Right lobe of liver (tissue), 6 donors: Measurements from ENCODE around the gene SLC24A3. TPM values are rescaled to one million over a fixed set of nuclear protein-coding genes. Genes with fewer than 3 reads are reported as not detected.

Source experiments
- ATAC-seq, 4 donors: fragments of 200-7000 bp; cut with Tn5 transposase; one replicate each; pipeline ENCODE4 v1.9.1; 2020; ENCODE audit warnings: mild to moderate bottlenecking in 4 of 4, moderate library complexity in 4 of 4
- DNase-seq, 3 donors: peaks; one replicate each; pipeline ENCODE4 v3.0.0-alpha.2; 2020
- H3K27ac ChIP-seq, 3 donors: fragments of 200-600 bp; one replicate each; pipeline ENCODE4 v1.8.0; 2022
- H3K27me3 ChIP-seq, 2 donors: fragments of 200-600 bp; one replicate each; pipeline ENCODE4 v1.8.0; 2022
- H3K36me3 ChIP-seq, 4 donors: fragments of 200-600 bp; sonication (generic) in 1 of 4; one replicate each; pipeline versions ENCODE4 v1.5.1 to v1.8.0; 2017 to 2022; ENCODE audit warnings: control low read depth in 1 of 4
- H3K4me1 ChIP-seq, 4 donors: fragments of 200-600 bp; sonication (generic) in 1 of 4; one replicate each; pipeline versions ENCODE4 v1.5.1 to v1.8.0; 2017 to 2022; ENCODE audit warnings: control low read depth in 1 of 4
- H3K4me3 ChIP-seq, 3 donors: fragments of 200-600 bp; one replicate each; pipeline ENCODE4 v1.8.0; 2022
- H3K9me3 ChIP-seq, 4 donors: fragments of 200-600 bp; sonication (generic) in 1 of 4; one replicate each; pipeline versions ENCODE4 v1.5.1 to v1.8.0; 2017 to 2022; ENCODE audit warnings: control low read depth in 1 of 4
- CTCF ChIP-seq, 4 donors: fragments of 200-600 bp in 3 of 4; fragments of 450-650 bp in 1 of 4; IDR thresholded peaks; one replicate each; pipeline versions ENCODE4 v1.5.1 to v1.8.0; 2016 to 2022; ENCODE audit warnings: antibody characterized with exemption in 4 of 4, mild to moderate bottlenecking in 2 of 4
- POLR2A ChIP-seq: fragments of 450-650 bp; IDR thresholded peaks from one replicate; pipeline ENCODE4 v1.6.1; 2017; ENCODE audit warnings: antibody characterized with exemption, mild to moderate bottlenecking
- WGBS: methylation state at CpG from one replicate; pipeline ENCODE4 v1.1.6; 2018; ENCODE audit warnings: low coverage, low lambda C conversion rate; ENCODE audit not compliant: insufficient coverage; ENCODE audit errors: missing lambda C conversion rate; 5-methylcytosine and 5-hydroxymethylcytosine counted together
- intact Hi-C, 2 donors: fragments of 100-400 bp; cut with DNase I; formaldehyde crosslinking; loops; one replicate each; pipeline versions ENCODE4 v1.11.2 to v1.14.1; 2022
- total RNA-seq, 6 experiments: library from RNA; depleted of rRNA in 2 of 6; stranded (reverse); fragments of >200 nt in 2 of 6; fragmentation: NEBNext Ultra II Directional in 3 of 6; extraction: Animal tissue kit (Norgen Biotek cat#: 25700) in 3 of 6; gene quantifications; one replicate each; pipeline versions ENCODE4 v1.1.0 to v1.2.4, GENCODE V29; 2016 to 2023
- donor health status: DM: no; HTN: yes; CAD: no.
- donor health status: DM: no; HTN: no; CAD: no.
- donor health status: DM: no; HTN: no; CAD: no.
- donor health status: DM: no; HTN: yes; CAD: no.
- donor health status: DM: no; HTN: yes; CAD: no.

SLC24A3 gene
- total RNA-seq, 6 experiments from 2014 or later = 0.06 to 0.49 (median 0.27) TPM

GRCh38 chr20:19254956-19255355, 42.5 kb downstream of the SLC24A3 start:
- H3K9me3 ChIP-seq = no peaks in the 10 kb centered on the region
- no peaks in the 10 kb centered on the region for H3K27me3 ChIP-seq
- whole genome bisulfite sequencing = 66% methylated on average over 4 of the region's 4 CpGs
- intact Hi-C loops = no loop called here
- H3K36me3 ChIP-seq = no peaks in the 10 kb centered on the region
- no peak overlapping the region for H3K27ac ChIP-seq
- DNase-seq = no peak
- peaks cover 0 to 11% (median 0%) of the 10 kb centered on the region in 4 donors for H3K4me1 ChIP-seq
- no peak for TF ChIP-seq CTCF (IDR thresholded peaks at IDR 0.05)
- TF ChIP-seq POLR2A = no peak
- no peak for ATAC-seq
- no peak overlapping the region for H3K4me3 ChIP-seq

GRCh38 chr20:19256085-19256484, 43.6 kb downstream of the SLC24A3 start:
- no peaks in the 10 kb centered on the region for H3K36me3 ChIP-seq
- H3K27ac ChIP-seq = no peak overlapping the region
- H3K4me1 ChIP-seq = peaks cover 0 to 11% (median 0%) of the 10 kb centered on the region in 4 donors
- ATAC-seq (no peak), DNase-seq (no peak)
- 57% methylated on average over 2 of the region's 2 CpGs for WGBS
- H3K4me3 ChIP-seq = no peak overlapping the region
- TF ChIP-seq POLR2A (no peak), CTCF (IDR thresholded peaks at IDR 0.05) (no peak)
- H3K9me3 ChIP-seq = no peaks in the 10 kb centered on the region
- H3K27me3 ChIP-seq = no peaks in the 10 kb centered on the region
- intact Hi-C loops = no loop called here

GRCh38 chr20:19256906-19257595, 44.6 kb downstream of the SLC24A3 start:
- intact Hi-C loops = no loop called here
- H3K27me3 ChIP-seq = no peaks in the 10 kb centered on the region
- no peak for TF ChIP-seq CTCF (IDR thresholded peaks at IDR 0.05)
- no peak for TF ChIP-seq POLR2A
- no peaks in the 10 kb centered on the region for H3K36me3 ChIP-seq
- 57% methylated on average over 5 of the region's 11 CpGs for WGBS
- H3K4me1 ChIP-seq = peaks cover 0 to 10% (median 0%) of the 10 kb centered on the region in 4 donors
- no peak for DNase-seq
- H3K27ac ChIP-seq = no peak overlapping the region
- no peaks in the 10 kb centered on the region for H3K9me3 ChIP-seq
- H3K4me3 ChIP-seq = no peak overlapping the region
- no peak for ATAC-seq

GRCh38 chr20:19257865-19258264, 45.4 kb downstream of the SLC24A3 start:
- DNase-seq = no peak
- Histone ChIP-seq H3K4me3 (no peak overlapping the region), H3K4me1 (peaks cover 0 to 2% (median 0%) of the 10 kb centered on the region in 4 donors), H3K36me3 (no peaks in the 10 kb centered on the region), H3K27ac (no peak overlapping the region), H3K27me3 (no peaks in the 10 kb centered on the region), H3K9me3 (no peaks in the 10 kb centered on the region)
- TF ChIP-seq POLR2A = no peak
- TF ChIP-seq CTCF (IDR thresholded peaks at IDR 0.05) = no peak
- ATAC-seq = no peak
- intact Hi-C loops = no loop called here
- WGBS = 70% methylated on average over 6 of the region's 6 CpGs
